Measurements from ENCODE around the gene MUC5B.
"Not testable (repeated sequence)": the region's sequence is repeated elsewhere in the genome, so short reads cannot be mapped to it uniquely, and the experiment has no call there.

Gene MUC5B

GRCh38 chr11:1204381-1205101, 18.3 kb upstream of the MUC5B start:
- H3K4me3 Mint-ChIP-seq: no peak overlapping the region
- no peak overlapping the region for H3K27ac Mint-ChIP-seq
- no peaks in the 10 kb centered on the region for H3K36me3 Mint-ChIP-seq (ENCODE audit: low read depth)
- H3K27me3 Mint-ChIP-seq: no peaks in the 10 kb centered on the region
- H3K4me1 Mint-ChIP-seq (ENCODE audit: low read depth): no peaks in the 10 kb centered on the region
- no peak for DNase-seq
- H3K9me3 Mint-ChIP-seq: no peaks in the 10 kb centered on the region

DNA sequence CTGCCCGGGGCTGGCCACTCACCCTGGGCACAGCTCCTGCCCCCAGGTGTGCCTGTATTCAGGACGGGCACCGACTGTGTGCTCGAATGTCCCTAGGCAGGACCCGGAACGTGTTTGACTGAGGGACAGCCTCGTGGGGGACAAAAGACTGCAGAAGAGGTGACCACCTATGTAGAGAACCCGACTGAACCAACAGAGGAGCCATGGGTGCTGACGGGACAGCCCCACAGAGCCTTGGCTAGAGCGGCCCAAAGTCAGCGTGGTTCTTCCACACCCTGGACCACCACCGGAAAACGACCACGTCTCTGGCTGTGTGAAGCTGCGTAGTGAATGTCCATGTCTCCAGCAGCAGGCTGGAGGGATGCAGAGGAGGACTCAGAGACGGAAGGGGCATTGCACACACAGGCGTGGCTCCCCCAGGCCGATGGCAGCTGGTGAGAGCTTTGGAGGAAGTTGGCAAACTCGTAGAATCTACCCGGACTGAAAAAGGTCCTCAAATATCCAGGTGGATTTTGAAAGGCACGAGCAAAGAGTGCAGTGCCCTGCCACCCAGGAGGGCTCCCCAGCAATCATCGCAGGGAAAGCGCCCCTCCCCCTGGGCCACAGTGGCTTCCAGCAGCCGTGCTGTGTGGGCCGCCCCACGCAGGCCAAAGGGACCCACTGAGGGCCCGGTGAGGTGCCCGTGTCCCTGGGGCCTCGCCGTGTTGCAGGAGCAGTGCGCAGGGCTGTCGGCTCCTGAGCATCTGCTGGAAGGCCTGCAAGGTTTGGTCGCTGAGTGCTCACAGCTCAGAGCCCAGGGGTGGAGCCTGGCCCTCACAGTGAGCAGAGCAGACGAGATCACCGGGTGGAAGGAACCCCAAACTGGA, 17.5 kb upstream of the MUC5B start:
- no peaks in the 10 kb centered on the region for H3K36me3 Mint-ChIP-seq (ENCODE audit: low read depth)
- H3K27ac Mint-ChIP-seq: no peak overlapping the region
- H3K4me1 Mint-ChIP-seq (ENCODE audit: low read depth): no peaks in the 10 kb centered on the region
- no peak overlapping the region for H3K4me3 Mint-ChIP-seq
- peaks cover 5% of the 10 kb centered on the region for H3K9me3 Mint-ChIP-seq
- DNase-seq: no peak
- peaks cover 2% of the 10 kb centered on the region for H3K27me3 Mint-ChIP-seq

GRCh38 chr11:1205987-1206331, 16.9 kb upstream of the MUC5B start:
- H3K27me3 Mint-ChIP-seq: peaks cover 3% of the 10 kb centered on the region
- H3K27ac Mint-ChIP-seq: no peak overlapping the region
- no peak overlapping the region for H3K4me3 Mint-ChIP-seq
- H3K36me3 Mint-ChIP-seq (ENCODE audit: low read depth): no peaks in the 10 kb centered on the region
- H3K9me3 Mint-ChIP-seq: peaks cover 8% of the 10 kb centered on the region
- H3K4me1 Mint-ChIP-seq (ENCODE audit: low read depth): no peaks in the 10 kb centered on the region
- DNase-seq: no peak

GRCh38 chr11:1206391-1207271, 16.2 kb upstream of the MUC5B start:
- Mint-ChIP-seq H3K4me3 (no peak overlapping the region), H3K4me1 (ENCODE audit: low read depth) (no peaks in the 10 kb centered on the region), H3K36me3 (ENCODE audit: low read depth) (peaks cover 3% of the 10 kb centered on the region), H3K27me3 (peaks cover 3% of the 10 kb centered on the region), H3K27ac (no peak overlapping the region), H3K9me3 (peaks cover 15% of the 10 kb centered on the region)
- DNase-seq: no peak

GRCh38 chr11:1207401-1208143, 15.3 kb upstream of the MUC5B start:
- peaks cover 3% of the 10 kb centered on the region for H3K27me3 Mint-ChIP-seq
- peaks cover 24% of the 10 kb centered on the region for H3K9me3 Mint-ChIP-seq
- no peak for DNase-seq
- peaks cover 4% of the 10 kb centered on the region for H3K36me3 Mint-ChIP-seq (ENCODE audit: low read depth)
- no peak overlapping the region for H3K27ac Mint-ChIP-seq
- no peak overlapping the region for H3K4me3 Mint-ChIP-seq
- H3K4me1 Mint-ChIP-seq (ENCODE audit: low read depth): no peaks in the 10 kb centered on the region

- H3K27ac Mint-ChIP-seq: no peak overlapping the region
- no peaks in the 10 kb centered on the region for H3K4me1 Mint-ChIP-seq (ENCODE audit: low read depth)
- no peak for DNase-seq
- H3K27me3 Mint-ChIP-seq: peaks cover 3% of the 10 kb centered on the region
- H3K4me3 Mint-ChIP-seq: no peak overlapping the region
- peaks cover 25% of the 10 kb centered on the region for H3K9me3 Mint-ChIP-seq
- peaks cover 4% of the 10 kb centered on the region for H3K36me3 Mint-ChIP-seq (ENCODE audit: low read depth)
These were observed 14.8 kb upstream of the MUC5B start for GRCh38 chr11:1208144-1208393.

DNA sequence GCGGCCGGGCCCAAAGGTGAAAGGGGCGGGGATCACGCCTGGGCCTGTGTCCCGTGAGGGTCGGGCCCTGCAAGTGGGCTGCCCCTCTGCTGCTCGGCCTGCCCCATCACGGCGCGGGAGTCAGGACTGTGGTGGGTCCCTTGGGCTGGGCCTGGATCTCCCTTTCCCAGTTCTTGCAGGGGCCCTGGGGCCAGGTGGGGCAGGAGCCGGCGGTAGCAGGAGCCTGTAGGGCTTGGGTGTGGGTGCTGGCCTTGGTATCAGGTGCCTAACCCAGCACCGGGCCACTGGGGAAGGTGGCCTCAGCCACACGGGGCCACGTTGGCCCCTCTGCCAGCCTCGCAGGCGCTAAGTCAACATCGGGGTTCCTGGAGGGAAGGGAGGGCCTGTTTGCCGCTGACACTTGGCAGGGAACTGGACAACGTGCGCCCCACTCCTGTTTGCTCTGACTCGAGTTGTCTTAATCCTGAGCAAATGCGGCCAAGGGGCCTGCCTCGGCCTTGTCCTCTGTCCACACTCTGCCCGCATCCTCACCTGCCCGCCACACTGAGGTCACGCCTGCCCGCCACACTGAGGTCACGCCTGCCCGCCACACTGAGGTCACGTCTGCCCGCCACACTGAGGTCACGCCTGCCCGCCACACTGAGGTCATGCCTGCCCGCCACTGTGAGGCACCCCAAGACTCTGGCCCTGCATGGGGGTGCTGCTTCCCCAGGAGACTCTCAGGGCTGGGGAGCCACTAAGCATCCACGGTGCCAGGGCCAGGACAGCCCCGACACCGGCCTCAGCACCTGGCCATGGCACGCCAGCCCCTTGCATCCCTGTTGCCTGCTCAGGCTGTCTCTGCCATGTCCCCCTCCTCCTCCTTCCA, 14.2 kb upstream of the MUC5B start:
- Mint-ChIP-seq H3K27ac (no peak overlapping the region), H3K4me1 (ENCODE audit: low read depth) (no peaks in the 10 kb centered on the region), H3K9me3 (peaks cover 30% of the 10 kb centered on the region), H3K36me3 (ENCODE audit: low read depth) (peaks cover 4% of the 10 kb centered on the region), H3K27me3 (peaks cover 3% of the 10 kb centered on the region), H3K4me3 (no peak overlapping the region)
- no peak for DNase-seq

DNA sequence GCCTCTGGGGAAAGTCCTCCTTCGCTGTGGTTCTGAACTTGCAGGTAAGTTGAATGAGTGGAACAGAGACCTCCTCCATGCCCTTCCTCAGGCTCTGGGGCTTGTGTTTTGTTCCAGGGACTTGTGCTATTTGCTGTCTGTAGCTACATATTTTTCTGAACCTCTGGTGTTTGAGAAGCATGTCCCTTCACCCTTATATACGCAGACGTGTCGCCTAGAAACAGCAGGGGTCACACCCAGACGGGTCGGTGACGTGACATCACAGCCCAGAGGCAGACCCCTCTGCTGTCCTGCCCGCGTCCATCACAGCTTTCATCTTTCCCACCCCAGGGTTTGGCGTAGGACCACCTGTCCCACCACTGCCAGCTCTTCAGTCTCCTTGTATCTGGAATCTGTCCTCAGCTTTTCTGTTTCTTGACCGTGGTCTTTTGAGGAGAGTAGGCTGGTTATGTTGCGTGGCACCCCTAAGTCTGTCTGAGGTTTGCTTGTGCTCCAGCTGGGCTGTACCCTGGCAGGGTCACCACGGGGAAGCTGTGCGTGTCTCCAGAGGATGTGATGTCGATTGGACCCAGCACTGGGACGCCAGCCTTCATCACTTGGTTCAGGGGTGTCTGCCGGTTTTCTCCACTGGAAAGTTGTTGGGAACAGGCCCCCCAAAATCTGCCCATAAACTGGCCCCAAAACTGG, 13.4 kb upstream of the MUC5B start:
- no peaks in the 10 kb centered on the region for H3K4me1 Mint-ChIP-seq (ENCODE audit: low read depth)
- no peak overlapping the region for H3K27ac Mint-ChIP-seq
- no peak overlapping the region for H3K4me3 Mint-ChIP-seq
- H3K27me3 Mint-ChIP-seq: peaks cover 3% of the 10 kb centered on the region
- H3K36me3 Mint-ChIP-seq (ENCODE audit: low read depth): peaks cover 4% of the 10 kb centered on the region
- DNase-seq: no peak
- peaks cover 33% of the 10 kb centered on the region for H3K9me3 Mint-ChIP-seq

- no peaks in the 10 kb centered on the region for H3K4me1 Mint-ChIP-seq (ENCODE audit: low read depth)
- peaks cover 4% of the 10 kb centered on the region for H3K36me3 Mint-ChIP-seq (ENCODE audit: low read depth)
- H3K4me3 Mint-ChIP-seq: no peak overlapping the region
- no peak for DNase-seq
- no peak overlapping the region for H3K27ac Mint-ChIP-seq
- H3K9me3 Mint-ChIP-seq: peaks cover 33% of the 10 kb centered on the region
- peaks cover 5% of the 10 kb centered on the region for H3K27me3 Mint-ChIP-seq
These were observed 11.0 kb upstream of the MUC5B start for GRCh38 chr11:1211838-1212237.

- peaks cover 25% of the 10 kb centered on the region for H3K9me3 Mint-ChIP-seq
- not testable (repeated sequence) for H3K4me1 Mint-ChIP-seq (ENCODE audit: low read depth); H3K4me3 Mint-ChIP-seq
These were observed 7.0 kb upstream of the MUC5B start for GRCh38 chr11:1215826-1216225.

GRCh38 chr11:1217151-1217550, 5.7 kb upstream of the MUC5B start:
- Mint-ChIP-seq H3K4me1 (ENCODE audit: low read depth) (no peaks in the 10 kb centered on the region), H3K36me3 (ENCODE audit: low read depth) (no peaks in the 10 kb centered on the region), H3K9me3 (peaks cover 13% of the 10 kb centered on the region), H3K27me3 (peaks cover 16% of the 10 kb centered on the region), H3K27ac (no peak overlapping the region), H3K4me3 (no peak overlapping the region)
- DNase-seq: no peak

More at GRCh38 chr11:1215826-1216225, 7.0 kb upstream of the MUC5B start:
- not testable (repeated sequence) for H3K27me3 Mint-ChIP-seq; H3K36me3 Mint-ChIP-seq (ENCODE audit: low read depth); H3K27ac Mint-ChIP-seq; DNase-seq

- no peak for DNase-seq
- Mint-ChIP-seq H3K4me1 (ENCODE audit: low read depth) (no peaks in the 10 kb centered on the region), H3K9me3 (peaks cover 5% of the 10 kb centered on the region), H3K27me3 (peaks cover 16% of the 10 kb centered on the region), H3K27ac (no peak overlapping the region), H3K4me3 (no peak overlapping the region), H3K36me3 (ENCODE audit: low read depth) (no peaks in the 10 kb centered on the region)
These were observed 4.5 kb upstream of the MUC5B start for GRCh38 chr11:1218256-1218787.

Measured in activated T-cell treated with anti-CD3 and anti-CD28 coated beads, Interleukin-2, amount 50 U/mL, for 24 hours (primary cell).